Activated CD4-positive, alpha-beta T cell treated with anti-CD3 and anti-CD28 coated beads, Interleukin-2, amount 50 U/mL, for 1 hour (primary cell): ENCODE data around the gene ACTR1A.
"Not testable (repeated sequence)": the region's sequence is repeated elsewhere in the genome, so short reads cannot be mapped to it uniquely, and the experiment has no call there.

Experiments
- DNase-seq: peaks from one replicate; pipeline ENCODE4 v3.0.0-alpha.2; 2020

The ACTR1A gene

GRCh38 chr10:102502337-102503151, at the start of gene ACTR1A:
Gene ACTR1A (minus strand): TSS chr10:102502712. CDS start chr10:102502647, 65 bp downstream.
- DNase-seq = peak; percentile 94

DNA sequence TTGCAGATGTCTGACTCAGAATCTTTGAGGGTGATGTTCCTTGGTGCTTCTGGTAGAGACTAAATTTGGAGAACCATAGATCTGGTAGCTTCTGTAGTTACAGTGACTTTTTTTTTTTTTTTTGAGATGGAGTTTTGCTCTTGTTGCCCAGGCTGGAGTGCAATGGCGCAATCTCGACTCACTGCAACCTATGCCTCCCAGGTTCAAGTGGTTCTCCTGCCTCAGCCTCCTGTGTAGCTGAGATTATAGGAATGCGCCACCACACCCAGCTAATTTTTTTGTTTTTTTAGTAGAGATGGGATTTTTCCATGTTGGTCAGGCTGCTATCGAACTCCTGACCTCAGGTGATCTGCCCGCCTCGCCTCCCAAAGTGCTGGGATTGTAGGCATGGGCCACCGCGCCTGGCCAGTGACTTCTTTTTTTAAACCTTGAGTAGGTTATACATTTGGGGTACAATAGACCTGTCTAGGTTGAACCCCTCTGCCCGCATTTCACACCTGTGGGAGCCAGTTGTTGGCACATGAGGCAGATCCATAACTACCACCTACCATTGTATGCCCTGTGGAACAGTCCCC, 48.2 kb upstream of the ACTR1A start:
- no peak for DNase-seq

DNA sequence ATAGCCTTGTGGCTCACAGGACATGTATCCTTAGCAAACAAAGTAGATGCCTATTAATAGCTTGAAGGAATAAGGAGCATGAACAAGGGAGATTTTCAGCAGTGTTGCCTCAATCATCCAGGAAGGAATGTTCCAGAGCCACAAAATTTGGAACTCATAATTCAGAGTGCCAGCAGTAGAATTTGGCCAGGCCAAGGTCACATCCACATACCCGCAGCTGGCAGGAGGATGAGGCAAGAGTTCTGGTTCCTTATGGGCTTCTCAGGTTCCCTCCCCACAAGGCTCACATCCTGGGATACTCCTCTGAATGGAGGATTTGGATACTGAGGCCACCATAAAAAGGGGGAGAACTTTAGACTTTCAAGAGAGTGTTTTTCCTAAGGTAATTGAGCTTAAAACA, 47.0 kb upstream of the ACTR1A start:
- no peak for DNase-seq

DNA sequence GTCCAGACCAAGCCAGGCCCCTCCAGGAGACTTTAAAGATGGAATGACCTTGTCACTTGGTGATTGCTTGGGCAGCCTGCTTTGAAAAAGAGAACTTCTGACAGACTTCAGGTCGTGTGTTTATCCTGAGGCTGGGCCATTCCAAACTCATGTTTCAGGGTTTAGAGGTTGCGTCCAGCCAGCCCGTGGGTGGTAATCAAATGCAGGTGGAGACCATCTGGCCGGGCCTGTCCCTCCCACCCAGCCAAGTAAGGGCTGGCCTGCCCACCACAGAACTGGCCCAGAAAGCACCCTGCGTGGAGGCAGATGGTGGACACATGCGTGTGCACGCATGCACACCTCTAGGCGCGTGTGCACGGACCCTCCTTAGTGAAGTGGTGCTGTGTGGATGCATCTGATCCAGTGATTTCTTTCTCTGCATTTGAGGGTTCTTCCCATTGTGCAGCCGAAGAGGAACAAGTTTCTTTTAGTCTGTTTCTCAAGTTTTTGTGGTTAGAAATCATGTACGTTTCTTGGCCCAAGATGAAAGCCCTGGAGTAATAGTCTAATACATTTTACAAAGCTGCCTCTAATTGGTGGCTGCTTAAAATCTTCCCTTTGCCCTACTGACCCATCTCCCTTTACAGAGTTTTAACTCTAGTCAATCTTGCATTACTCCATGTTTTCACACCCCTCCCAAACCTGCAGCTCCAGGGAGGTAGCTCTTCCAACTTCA, 44.3 kb upstream of the ACTR1A start:
- no peak for DNase-seq

DNA sequence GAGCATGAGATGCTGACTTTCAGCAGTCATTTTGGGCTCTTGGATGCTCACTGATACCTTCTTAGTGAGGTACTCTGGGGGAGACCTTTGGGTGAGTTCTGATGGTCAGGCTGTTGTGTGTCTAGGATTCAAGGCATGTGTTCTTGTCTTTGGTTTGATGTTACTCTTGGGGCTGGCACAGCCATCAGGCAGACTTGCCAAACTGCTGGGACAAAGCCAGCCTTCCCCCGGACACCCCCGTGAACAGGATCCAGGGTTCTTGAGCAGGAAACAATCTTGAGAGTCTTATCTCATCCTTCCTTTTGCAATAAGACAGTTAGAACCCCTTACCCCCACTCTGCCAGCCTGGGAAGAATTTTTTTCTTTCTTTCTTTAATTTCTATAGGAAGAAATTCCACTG, 43.5 kb upstream of the ACTR1A start:
- DNase-seq = no peak

GRCh38 chr10:102545265-102545871, 42.9 kb upstream of the ACTR1A start:
- DNase-seq = no peak

DNA sequence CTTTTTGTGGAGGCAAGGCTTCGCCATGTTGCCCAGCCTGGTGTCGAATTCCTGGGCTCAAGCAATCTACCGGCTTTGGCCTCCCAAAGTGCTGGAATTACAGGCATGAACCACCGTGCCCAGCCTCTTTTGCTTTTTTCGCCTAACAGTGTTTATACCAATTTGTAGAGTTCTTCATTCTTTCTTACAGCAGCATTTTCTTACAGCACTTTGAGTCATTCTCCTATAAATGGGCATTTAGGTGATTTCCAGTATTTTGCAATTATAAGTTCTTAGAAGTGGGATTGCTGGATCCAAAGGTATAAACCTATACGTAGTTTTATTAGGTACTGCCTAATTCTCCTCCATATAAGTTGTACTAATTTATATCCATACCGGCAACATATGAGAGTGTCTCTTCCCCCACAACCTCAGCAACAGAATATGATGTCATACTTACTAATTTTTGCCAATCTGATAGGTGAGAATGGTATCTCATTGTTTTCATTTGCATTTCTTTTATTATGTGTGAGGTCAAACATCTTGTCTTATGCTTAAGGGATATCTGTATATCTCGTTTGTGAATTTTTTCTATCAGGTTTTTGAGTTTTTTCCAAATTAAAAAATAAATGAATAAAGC, 40.4 kb upstream of the ACTR1A start:
- no peak for DNase-seq

- DNase-seq = no peak
Observed at GRCh38 chr10:102540023-102540422, 37.5 kb upstream of the ACTR1A start.

- no peak for DNase-seq
Observed at GRCh38 chr10:102538811-102539210, 36.3 kb upstream of the ACTR1A start.

DNA sequence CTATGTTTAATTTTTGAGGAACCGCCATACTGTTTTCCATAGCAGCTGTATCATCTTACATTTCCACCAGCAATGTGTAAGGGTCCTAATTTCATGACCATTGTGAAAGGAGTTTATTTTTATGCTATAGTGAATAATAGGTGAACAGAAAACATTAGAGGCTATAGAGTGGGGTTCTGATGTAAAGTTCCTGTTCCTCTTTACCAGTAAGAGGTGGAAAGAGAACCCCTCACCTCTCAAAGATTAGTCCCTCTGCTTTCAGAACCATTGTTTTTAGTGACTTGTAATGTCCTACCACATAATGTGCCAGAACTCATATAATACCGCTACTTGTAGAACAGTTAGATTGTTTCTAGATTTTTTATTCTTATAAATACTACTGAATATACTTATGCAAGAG, 35.4 kb upstream of the ACTR1A start:
- no peak for DNase-seq

- no peak for DNase-seq
Observed at GRCh38 chr10:102537367-102537766, 34.9 kb upstream of the ACTR1A start.

GRCh38 chr10:102535481-102536147, 33.1 kb upstream of the ACTR1A start:
- no peak for DNase-seq

DNA sequence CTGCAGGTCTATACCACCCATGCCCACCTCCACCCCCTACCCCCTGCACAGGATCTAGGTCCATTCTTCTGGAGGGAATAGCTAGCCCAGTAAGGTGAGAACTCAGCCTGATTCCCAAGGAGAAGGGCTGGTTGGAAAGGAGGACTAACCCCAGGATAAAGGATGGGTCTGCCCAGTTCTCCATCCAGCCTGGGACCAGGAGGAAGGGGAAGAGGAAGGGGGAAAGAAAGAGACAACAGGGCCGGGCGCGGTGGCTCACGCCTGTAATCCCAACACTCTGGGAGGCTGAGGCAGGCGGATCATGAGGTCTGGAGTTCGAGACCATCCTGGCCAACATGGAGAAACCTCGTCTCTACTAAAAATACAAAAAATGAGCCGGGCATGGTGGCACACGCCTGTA, 32.5 kb upstream of the ACTR1A start:
- not testable (repeated sequence) for DNase-seq

GRCh38 chr10:102534333-102534732, 31.8 kb upstream of the ACTR1A start:
- no peak for DNase-seq

DNA sequence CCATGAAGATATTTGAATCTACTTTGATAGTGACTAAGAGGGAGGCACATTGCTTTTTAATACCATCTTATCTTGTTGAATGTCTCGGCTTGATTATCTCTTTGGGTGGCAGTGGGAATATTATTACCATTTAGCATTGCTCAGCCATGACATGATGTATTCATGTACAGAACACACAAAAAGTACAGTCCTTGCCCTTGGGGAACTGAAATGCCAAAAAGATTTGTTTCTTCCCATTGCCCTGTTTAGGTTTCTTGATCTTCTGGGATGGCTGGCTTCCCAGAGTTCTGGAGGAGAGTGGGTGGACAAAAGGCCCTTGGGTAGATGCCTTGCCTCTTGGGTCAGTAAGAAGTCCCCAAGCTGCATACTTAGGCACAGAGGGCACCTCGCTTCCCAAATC, 25.0 kb upstream of the ACTR1A start:
- DNase-seq = no peak

DNA sequence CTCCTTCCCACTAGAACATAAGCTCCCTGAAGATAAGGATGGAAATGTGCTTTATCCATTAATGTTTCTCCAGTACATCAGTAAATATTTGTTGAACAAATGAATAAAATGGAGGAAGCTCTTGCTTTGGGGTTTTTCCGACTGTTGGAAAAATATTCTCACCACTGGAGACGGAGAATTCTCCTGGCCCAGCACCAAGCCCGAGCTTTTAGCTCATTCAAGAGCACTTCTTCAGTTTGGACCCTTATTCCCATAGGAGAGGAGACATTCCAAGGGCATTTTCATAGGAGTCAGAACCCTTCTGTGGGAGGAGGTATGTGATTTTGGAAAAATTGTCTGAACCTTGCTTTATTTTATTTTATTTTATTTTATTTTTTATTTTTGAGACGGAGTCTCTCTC, 22.2 kb upstream of the ACTR1A start:
- DNase-seq = no peak

DNA sequence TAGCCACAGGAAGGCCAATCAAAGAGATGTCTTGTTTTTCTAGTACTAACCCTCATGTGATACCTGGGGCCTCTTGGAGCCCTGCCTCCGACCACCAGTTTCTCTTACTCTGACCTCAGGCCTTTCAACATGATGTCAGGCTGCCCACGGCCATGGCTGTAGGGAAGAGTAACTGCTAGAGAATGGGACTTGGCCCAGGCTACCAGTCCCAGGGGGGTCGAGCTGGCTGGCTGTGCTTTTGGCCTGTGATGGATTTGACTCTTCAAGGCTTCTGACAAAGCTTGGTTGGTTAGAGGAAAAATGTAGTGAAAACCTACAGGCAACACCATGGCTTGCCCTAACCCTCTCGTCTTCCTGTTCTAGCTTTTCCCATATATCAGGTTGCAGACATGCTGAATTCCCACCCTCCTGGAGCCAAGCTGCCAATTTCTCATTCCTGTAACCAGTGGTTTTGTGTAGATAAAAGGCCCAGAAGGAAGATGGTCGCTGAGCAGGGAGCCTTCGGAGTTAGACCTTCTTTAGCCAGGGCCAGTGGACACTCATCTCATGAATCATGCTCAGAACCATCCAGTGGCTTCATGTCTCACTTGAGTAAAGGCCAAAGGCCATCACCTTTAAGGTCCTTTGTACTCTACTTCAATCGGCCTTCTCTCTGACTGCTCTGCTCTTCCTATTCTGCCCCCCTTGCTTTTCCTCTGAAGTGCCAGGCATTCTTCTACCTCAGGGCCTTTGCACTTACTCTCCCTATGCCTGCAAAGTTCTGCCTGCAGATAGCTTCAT, 20.9 kb upstream of the ACTR1A start:
- no peak for DNase-seq

DNA sequence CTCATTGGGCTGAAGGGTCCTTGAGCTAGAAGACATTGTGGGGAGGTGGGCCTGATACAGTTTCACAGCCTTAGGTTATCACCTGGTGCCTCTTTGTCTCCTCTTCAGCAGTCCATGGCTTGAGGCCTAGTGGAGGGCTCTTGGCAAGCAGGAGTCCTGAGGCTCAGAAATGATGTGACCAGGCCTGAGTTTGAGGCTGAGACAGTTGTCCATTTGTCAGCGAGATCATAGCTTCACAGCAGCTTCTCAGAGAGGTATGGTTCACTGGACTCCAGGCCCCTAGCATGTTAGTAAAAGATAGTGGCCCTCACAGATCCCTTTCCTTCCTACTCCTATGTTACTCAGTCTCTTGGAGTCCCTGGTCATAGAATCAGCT, 20.4 kb upstream of the ACTR1A start:
- no peak for DNase-seq

GRCh38 chr10:102519246-102519825, 16.8 kb upstream of the ACTR1A start:
- DNase-seq = no peak

- no peak for DNase-seq
Observed at GRCh38 chr10:102517553-102517952, 15.0 kb upstream of the ACTR1A start.

- no peak for DNase-seq
Observed at GRCh38 chr10:102515724-102516123, 13.2 kb upstream of the ACTR1A start.
